Choroid plexus epithelial cell (primary cell): ENCODE results near the gene GUCY1B1.

Experiments
- DNase-seq: peaks from one replicate; pipeline ENCODE4 v3.0.0-alpha.2; 2010; ENCODE audit warnings: low read depth
- H3K4me3 ChIP-seq: 2 replicates; pipeline ENCODE4 v1.5.1; 2011; ENCODE audit warnings: low read depth, mild to moderate bottlenecking, control low read depth, low read length, moderate library complexity
- TF ChIP-seq, protein P1 (sequence below): conservative IDR thresholded peaks from 2 replicates; pipeline ENCODE4 v1.5.1; 2011; ENCODE audit warnings: low read depth, mild to moderate bottlenecking, control low read depth, inconsistent platforms, low read length, moderate library complexity

Gene GUCY1B1

DNA sequence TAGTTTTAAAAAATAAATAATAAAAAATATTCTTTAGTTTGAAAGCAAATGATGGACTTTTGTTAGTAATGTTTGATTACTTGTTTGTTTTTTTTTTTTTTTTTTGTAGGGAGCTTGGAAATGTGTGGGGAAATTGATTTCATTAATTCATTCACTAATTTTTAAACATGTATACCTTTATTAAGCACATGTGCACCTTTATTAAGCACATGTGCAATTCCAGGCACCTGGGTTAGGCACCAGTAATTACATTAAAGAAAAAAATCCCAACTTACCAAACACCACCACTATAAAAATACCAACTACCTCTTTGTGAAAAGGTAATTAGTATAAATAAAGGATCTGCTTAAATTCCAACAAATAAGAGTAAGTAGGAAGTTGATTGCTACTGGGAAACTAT lies 9.5 kb downstream of the GUCY1B1 start:
- H3K4me3 ChIP-seq, result no peak overlapping the region
- TF ChIP-seq, protein P1, sequence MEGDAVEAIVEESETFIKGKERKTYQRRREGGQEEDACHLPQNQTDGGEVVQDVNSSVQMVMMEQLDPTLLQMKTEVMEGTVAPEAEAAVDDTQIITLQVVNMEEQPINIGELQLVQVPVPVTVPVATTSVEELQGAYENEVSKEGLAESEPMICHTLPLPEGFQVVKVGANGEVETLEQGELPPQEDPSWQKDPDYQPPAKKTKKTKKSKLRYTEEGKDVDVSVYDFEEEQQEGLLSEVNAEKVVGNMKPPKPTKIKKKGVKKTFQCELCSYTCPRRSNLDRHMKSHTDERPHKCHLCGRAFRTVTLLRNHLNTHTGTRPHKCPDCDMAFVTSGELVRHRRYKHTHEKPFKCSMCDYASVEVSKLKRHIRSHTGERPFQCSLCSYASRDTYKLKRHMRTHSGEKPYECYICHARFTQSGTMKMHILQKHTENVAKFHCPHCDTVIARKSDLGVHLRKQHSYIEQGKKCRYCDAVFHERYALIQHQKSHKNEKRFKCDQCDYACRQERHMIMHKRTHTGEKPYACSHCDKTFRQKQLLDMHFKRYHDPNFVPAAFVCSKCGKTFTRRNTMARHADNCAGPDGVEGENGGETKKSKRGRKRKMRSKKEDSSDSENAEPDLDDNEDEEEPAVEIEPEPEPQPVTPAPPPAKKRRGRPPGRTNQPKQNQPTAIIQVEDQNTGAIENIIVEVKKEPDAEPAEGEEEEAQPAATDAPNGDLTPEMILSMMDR, result no peak
- DNase-seq, result no peak

DNA sequence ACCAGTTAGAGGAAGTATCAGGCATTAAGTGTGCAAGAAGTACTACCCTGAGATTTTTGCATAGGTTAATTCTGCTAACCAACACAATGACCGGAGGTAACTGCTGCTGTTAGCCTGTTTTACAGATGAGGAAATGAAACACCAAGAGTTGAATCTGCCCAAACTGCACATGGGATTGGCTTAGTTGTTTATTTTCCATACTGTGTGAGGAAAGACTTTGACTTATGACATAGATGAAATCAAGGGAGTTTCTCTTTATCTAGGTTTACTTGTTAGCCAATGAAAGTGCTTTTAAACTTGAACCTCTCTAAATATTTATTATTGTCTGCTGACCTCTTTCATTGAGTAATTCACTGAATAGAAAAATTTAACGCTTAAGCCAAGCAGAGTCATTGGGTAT lies 10.3 kb downstream of the GUCY1B1 start:
- no peak for DNase-seq
- no peak overlapping the region for H3K4me3 ChIP-seq
- TF ChIP-seq, protein P1, result no peak

DNA sequence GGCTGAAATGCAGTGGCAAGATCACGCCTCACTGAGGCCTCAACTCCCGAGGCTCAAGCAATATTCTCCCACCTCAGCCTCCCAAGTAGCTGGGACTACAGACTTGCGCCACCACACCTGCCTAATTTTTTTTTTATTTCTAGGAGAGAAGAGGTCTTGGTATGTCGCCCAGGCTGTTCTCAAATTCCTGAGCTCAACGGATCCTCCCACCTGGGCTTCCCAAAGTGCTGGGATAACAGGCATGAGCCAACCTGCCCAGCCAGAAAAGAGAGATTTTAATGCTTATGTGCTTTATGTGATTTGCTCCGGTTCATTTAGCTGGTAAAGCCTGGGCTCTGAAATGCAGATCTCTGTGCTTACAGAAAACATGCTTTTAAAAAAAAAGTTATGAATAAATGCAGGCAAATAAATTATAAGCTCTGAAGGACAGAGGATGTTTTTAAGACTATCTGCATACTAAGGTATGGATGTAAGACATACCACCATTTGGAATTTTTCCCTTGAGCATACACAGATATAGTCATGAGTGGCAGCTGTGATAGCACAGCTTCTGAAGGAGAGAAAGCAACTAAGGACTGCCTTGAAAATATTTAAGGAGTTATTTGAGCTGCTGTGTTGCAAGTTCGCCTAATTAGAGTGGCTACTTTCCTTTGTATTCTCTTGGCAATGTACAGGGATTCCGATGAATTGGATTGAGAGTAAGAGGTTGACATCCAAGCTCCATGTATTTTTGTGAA lies 13.8 kb downstream of the GUCY1B1 start:
- TF ChIP-seq, protein P1, result no peak
- H3K4me3 ChIP-seq, result no peak overlapping the region
- no peak for DNase-seq

DNA sequence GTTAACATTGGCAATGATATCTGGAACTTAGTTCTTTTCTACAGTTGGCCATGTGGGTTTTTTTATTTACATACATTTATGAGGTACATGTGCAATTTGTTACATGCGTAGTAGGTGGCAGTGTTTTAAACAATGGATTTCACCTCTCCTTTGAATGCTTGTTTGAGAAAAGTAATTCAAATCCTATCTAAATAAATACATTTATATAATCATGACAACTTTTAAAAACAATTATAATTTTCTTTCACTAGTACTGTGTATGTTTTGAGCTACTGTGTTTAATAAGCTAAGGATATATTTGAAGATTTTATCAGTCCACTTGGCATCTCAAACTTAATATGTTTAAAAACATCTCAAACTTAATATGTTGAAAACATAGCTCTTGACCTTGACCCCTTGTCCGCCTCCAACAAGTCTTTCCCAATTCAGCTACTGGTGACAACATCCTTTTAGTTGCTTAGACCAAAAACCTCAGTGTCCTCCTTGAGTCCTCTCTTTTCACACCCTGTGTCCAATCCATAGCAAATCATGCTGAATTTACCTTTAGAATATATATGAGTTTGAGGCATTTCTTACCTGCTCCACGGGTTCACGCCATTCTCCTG lies 14.5 kb downstream of the GUCY1B1 start:
- TF ChIP-seq, protein P1, result no peak
- DNase-seq, result no peak
- no peak overlapping the region for H3K4me3 ChIP-seq

DNA sequence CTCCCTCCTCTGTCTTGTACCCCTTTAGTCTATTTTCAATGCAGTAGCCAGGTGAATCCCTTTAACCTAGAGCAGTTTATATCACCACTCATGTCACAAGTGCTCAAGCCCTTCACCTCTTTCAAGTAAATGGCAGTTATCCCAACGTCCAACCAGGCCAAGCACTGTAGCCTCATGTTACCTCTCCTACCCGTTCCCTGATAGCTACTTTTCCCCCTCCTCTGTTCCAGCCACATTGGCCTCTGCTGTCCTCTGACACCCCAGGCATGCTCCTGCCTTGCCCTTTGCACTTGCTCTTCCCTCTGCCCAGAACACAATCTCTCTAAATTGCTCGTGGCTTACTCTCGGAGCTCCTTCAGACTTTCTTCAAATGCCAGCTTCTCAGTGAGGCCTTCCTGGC lies 15.2 kb downstream of the GUCY1B1 start:
- no peak overlapping the region for H3K4me3 ChIP-seq
- TF ChIP-seq, protein P1, result no peak
- DNase-seq, result no peak

DNA sequence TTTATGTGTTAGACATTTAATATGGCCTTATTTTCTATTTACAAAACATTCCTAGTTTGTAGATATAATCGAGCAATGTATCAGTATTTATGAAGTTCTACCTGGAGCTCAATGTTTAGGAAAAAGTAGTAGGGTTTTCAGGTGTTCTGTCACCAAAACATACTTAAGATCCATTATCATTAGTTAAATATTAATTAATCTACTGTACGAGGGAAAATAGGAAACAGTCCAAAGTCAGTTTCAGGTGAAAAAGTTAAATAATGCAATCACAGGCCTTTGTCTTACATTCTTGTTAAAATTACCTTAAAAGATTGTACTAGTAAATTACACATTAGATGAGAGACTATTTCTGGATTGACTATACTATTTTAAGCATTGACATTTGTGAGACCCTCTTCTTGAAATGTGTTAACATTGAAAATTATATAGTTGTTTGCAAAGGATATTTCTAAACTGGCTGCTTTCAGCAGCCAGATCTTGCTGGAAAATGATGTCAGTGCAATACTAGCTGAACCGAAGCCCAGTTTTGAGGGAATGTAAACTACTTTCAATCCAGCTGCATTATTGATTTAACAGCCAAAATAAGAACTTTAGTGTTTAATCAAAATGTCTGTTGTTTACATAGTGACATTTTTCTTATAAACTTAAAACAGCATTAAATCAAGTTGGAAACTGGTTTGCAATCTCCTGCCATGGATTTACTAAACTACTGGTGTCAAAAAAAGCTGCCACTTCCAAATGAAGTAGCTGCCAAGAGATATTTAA lies 19.3 kb downstream of the GUCY1B1 start:
- DNase-seq, result peak; percentile 52
- H3K4me3 ChIP-seq, result no peak overlapping the region
- TF ChIP-seq, protein P1, result no peak

DNA sequence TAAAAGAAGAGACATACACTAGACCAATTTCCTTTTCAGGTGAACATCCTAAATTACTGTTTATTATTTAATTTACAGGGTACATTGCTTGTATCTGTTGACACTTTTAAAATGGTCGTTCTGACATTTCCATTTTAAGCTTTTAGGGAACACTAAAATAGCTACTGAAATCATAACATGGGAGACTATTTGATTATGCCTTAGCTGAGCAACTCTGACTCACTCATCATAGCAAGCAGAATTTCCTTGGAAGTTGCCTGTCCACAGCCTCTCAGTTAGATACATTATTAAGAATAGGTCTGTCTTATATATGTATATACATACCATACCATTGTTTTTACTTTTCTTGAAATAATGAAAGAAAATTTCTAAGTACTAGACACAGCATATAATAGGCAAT lies 22.0 kb downstream of the GUCY1B1 start:
- TF ChIP-seq, protein P1, result no peak
- DNase-seq, result peak; percentile 18
- H3K4me3 ChIP-seq, result no peak overlapping the region
